CD4-positive, alpha-beta T cell treated with Interleukin-6 at 100 ng/mL for 8 hours (primary cell): Measurements from ENCODE around the gene ATP5MC2.
"Not testable (repeated sequence)": the region's sequence is repeated elsewhere in the genome, so short reads cannot be mapped to it uniquely, and the experiment has no call there.

Source experiments
- DNase-seq: peaks from one replicate; pipeline ENCODE4 v3.0.0-alpha.2; 2020; ENCODE audit warnings: mixed read lengths, low spot score

The ATP5MC2 gene

DNA sequence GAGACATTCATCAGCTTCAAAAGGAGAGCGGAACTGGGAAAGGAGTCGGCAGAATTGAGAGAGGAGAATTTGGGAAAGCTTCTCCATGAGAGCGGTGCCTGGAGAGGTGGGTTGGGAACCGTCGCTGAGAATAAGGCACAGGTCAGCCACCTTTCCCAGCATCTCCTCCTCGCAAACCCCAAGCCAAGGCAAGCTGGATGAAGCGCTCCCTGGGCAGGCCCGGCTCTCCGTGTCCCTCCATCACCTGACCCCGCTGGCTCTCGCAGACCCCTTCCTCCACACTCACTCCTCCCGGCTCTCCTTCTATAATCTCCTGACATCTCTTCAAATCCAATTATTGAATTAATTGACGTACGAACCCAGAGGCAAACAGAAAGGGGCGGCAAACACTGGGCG lies 18.9 kb upstream of the ATP5MC2 start:
- no peak for DNase-seq

DNA sequence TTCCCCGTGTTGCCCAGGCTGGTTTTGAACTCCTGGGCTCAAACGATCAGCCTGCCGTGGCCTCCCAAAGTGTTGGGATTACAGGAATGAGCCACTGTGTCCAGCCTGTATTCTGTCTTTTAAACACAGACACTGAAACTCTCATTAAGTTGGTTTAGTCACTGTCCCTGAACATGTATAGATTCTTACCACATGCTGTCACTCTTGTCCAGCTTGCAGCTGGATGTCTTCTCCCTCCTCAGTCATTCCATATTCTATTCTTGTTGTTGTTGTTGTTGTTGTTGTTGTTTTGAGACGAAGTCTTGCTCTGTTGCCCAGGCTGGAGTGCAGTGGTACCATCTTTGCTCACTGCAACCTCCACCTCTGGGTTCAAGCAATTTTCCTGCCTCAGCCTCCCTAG lies 12.3 kb upstream of the ATP5MC2 start:
- DNase-seq = no peak

DNA sequence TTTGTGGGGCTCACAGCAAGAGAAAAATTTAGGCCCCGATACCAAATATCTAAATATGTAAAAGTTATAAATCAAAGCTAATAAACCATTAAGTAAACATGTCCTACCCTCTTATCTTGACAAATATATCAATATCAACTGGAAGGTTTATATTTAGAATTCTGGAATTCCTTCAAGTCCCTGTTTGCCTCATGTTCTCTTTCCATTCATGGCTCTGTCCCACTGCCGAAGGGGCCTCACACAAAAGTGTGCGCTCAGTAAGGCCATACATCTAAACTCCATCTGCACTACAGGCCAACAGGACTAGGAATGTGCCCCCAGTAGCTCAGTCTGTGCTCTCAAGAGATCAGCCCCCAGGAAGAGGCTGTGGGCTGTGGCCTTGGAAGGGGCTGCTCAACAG lies 10.6 kb upstream of the ATP5MC2 start:
- DNase-seq = no peak

DNA sequence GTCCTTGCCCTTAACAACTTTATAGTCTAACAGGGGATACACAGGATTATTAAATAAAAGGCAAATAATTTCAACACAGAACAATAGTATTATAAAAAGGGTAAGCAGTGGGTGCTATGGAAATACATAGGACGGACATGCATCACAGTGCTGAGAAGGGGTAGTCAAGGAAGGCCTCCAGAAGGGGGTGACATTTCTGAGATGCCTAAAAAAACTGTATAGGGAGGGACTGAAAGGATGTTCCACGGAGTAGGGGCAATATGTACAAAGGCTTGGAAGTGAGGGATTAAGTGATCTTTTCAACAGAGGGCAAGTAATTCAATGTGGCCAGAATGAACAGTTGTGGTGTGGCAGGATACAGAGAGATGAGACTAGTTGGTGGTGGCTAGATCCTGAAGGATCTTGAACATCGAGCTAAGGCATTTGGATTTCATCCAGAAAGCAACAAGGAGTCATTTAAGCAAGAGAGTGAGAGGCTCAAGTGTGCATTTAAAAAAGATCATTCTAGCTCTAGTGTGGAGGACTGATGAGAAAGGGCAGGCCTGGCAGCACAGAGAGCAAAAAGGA lies 8.9 kb upstream of the ATP5MC2 start:
- no peak for DNase-seq

DNA sequence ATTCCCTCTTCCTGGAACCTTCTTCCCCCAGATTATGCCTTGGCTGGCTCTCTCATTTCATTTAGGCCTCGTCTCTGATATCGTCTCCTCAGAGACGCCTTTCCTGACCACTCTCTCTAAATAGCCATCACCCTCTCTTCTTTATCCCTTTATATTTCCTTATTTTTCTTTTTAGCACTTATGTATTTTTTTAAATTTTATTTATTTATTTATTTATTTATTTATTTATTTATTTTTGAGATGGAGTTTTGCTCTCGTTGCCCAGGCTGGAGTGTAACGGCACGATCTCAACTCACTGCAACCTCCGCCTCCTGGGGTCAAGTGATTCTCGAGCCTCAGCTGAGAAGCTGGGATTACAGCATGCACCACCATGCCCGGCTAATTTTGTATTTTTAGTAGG lies 8.1 kb upstream of the ATP5MC2 start:
- DNase-seq = no peak

DNA sequence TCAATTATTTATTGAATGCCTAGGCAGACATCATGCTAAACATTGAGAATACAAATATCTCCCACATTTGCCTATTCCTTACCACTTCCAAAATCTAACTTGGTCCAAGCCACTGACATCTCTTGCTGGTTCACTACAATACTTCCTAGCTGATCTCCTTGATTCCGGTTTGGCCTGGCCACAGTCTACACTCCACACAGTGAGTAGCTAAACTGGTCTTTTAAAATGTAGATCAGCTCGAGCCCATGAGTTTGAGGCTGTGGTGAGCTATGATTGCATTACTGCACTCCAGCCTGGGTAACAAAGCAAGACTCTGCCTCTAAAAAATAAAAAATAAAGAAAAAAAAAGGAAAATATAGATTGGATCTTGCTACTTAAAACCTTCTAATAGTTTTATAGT lies 7.6 kb upstream of the ATP5MC2 start:
- DNase-seq = no peak

DNA sequence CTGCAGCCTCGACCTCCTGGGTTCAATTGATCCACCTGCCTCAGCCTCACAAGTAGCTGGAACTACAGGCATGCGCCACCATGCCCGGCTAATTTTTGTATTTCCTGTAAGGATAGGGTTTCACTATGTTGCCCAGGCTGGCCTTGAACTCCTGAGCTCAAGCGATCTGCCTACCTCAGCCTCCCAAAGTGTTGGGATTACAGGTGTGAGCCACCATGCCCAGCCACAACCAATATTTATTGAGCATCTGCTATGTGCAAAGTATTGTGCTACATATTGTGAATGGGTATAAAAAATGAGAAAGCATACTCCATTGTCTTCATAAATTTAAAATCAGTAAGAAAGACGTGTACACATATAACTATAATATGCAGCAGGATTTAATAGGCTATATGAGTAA lies 4.2 kb upstream of the ATP5MC2 start:
- DNase-seq = not testable (repeated sequence)

DNA sequence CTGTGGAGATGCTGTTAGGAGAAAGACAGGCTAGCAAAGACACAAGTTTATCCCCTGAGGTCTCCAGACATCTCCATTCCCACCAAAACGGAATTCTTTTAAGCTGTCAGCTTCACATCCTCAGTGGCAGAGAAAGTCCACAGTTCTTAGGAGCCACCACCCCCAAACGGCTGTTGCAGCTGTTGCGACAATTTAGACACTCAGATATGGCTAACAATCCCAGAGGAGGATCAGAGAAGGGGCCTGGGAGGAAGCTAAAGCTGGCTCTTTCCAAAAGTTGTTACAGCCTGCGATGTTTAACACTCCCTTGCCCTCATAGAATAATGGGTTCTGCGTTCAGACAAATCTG lies 1.9 kb upstream of the ATP5MC2 start:
- DNase-seq = no peak

DNA sequence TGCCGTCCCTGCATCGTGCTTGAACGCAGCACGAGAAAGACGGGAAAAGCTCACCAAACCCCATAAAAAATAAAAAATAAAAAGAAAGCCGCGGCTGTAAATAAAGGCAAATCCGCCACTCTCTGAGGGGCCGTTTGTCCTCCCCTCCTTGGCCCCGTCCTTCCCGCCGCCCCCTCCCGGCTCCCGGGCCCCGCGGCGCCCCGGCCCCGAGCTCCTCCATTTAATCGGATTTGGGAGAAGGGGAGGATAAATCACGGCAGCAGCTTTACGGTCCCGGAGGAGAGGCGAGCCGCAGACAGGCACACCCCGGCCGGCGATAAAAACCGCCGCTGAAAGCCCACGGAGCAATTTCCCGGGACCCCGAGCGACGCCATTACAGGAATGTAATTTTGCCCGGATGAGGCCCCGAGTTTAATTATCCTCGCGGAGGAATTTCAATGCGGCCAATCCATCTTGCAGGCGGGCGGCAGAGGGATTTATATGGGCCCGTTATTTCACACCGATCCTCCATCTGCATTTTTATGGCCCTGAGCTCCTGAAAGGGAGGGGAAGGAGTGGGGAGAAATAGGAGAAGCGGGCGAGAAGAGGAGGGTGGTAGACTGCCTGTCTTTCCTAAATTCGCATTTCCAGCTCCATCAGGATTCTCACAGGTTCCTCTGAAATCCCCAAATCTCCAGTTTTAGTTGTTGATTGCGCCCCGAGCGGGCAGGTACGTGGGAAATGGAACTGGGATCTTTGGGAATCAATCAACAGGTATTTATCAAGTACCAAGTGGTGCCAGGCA lies 1.3 kb upstream of the ATP5MC2 start:
- no peak for DNase-seq

DNA sequence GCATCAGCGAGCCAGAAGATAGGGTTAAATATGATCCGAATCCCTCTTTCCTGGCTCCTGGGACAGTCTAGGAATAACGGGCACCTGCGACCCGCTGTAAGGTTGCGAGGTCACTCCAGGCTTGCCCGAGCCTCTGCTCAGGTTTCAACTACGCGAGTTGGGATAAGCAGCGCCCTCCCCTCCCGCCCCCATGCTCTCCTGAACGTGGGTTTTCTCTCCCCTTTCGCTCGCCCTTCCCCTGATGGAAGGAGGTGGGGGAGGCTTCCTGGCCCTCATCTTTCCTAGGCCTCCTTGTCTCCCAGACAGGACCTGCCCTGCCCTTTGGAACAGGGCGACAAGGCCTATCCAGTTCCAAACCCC lies 753 bp upstream of the ATP5MC2 start:
- DNase-seq = no peak

DNA sequence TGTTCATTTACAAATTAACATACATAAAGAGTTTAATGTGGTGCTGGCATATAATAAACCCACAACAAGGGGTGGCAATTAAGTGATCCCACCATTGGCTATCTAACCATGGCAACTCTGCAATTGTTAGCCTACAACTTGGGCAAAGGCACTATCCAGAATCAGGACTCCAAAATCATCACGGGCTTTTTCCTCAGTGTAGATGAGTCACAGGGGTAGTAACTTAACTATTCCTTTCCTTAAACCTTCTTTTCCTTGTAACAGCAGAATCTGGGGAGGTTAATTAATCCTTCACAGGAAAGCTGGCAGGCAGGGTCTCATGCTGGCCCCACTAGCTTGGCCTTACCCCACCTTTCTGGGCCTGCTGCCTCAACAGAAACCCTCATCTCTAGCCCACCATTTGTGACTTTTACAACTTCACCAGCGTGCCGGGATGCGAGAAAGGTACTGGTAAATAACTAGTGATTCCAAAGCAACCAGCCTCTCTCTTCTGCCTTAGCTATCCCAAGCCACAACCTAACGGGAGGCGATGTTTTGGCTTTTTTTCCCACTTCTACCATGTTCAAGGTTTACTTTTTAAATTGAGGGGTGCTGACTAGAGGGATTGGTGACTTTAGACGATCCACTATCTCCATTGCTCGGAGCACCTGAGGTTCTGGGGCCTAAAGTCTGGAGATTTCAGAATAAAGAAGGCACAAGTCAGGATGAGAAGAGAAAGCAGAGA lies 744 bp downstream of the ATP5MC2 start:
- DNase-seq = no peak

DNA sequence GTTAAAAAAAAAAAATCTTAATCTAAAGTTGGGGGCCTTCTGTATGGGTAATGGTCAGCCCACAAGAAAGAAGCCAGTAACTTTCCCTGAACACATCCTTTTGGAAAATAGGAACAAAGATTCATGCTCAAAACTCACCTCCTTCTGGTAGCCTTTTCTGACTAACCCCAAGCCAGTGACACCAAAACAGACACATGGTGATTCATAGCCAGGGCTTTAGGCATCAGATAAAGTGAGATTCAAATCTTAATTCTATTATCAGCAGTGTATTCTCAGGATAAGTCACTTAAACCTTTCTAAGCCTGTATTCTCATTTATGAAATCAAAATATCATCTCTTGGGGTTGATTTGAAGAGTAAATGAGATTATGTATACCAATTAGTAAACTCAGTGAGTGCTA lies 4.9 kb downstream of the ATP5MC2 start:
- no peak for DNase-seq

DNA sequence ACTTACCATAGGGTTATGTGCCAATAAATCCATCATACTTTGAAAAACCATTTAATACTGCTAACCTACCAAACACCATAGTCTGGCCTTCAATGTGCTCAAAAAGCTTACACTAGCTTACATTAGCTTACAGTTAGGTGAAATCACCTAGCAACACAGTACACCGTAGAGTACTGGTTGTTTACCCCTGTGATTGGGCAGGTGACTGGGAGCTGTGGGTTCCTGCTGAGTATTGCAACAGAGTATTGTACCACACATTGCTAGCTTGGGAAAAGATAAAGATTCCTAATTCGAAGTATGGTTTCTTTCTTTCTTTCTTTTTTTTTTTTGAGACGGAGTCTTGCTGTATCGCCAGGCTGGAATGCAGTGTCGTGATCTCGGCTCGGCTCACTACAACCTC lies 5.6 kb downstream of the ATP5MC2 start:
- no peak for DNase-seq

DNA sequence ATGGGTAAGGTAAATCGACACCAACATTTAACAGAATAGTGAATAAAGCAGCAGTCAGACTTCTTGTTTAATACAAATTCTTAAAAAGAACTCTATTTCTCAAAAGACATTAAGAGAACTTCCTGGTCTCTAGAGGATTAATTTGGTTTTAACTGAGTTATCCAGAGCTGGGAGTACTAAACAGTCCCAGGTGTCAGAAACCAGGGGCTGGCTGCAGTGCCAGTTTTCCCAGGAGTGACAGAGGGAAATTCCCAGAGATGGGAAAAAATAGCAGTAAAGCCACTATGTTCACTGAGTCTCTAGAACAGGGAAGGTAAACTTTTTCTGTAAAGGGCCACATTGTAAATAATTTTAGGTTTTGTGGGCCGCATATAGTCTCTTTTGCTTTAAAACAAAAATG lies 8.8 kb downstream of the ATP5MC2 start:
- no peak for DNase-seq

DNA sequence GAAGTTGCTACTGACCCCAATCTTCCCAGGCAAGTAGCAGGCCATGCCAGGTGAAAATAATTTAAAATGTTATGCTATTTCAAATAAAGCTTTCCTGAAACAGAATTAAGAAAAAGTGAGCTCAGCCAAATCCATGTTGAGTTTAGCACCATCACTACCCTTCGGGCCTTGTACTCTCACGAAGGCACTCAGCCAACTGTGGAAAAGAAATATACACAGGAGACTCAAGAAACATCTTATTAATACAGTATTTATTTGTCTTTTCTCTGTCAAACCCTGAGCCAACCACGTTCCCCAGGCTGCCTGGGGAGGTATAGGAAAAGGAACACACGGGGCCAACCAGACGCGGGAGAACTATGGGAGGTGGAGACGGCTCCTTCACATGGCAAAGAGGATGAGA lies 10.9 kb downstream of the ATP5MC2 start:
- DNase-seq = no peak

DNA sequence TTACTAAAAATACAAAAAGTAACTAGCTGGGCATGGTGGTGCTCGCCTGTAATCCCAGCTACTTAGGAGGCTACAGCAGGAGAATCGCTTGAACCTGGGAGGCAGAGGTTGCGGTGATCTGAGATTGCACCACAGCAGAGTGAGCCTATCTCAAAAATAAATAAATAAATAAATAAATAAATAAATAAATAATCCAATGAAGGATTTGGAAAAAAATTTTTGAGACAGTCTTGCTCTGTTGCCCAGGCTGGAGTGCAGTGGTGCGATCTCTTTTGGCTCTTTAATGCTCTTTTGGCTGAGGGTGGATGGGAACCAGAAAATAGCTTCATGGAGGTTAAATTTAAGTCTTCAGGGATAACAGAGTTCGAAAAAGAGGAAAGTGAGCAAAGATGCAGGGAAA lies 11.7 kb downstream of the ATP5MC2 start:
- no peak for DNase-seq

DNA sequence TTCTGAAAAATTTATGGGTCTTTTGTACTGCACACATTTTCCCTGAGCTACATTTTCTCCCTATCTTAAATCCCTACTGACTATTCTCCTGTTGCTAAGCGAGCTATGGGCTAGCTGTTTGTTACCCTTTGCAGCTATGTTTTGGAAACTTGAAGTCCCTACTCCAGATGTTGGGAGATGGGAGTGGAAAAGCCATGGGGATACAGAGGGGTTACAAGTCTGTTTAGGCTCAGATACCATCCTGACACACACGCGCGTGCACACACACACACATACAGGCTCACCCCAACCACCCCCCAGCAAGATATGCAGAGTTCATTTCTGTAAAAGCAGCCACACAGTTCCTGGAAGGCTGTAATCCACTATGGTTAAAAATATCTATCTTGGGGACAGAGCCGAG lies 15.8 kb downstream of the ATP5MC2 start:
- DNase-seq = no peak

DNA sequence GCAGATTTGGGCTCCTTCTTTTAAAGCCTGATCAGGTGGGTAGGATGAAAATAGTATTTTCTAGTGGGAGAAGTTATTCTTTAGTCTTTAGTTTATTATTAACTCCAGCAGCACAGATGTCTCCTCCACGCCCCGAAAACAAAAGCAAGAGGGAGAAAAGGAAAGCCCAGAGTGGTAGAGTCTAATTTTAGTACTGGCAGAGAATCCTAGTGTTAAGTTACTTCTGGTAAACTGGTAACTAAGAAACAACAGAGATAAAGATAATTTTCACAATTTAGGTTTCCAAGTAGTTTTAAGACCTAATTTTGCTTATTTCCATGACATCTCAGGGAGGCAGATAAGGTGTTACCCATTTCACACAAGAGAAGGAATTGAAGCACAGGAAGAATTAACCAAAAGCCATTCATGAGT lies 16.3 kb downstream of the ATP5MC2 start:
- DNase-seq = no peak

DNA sequence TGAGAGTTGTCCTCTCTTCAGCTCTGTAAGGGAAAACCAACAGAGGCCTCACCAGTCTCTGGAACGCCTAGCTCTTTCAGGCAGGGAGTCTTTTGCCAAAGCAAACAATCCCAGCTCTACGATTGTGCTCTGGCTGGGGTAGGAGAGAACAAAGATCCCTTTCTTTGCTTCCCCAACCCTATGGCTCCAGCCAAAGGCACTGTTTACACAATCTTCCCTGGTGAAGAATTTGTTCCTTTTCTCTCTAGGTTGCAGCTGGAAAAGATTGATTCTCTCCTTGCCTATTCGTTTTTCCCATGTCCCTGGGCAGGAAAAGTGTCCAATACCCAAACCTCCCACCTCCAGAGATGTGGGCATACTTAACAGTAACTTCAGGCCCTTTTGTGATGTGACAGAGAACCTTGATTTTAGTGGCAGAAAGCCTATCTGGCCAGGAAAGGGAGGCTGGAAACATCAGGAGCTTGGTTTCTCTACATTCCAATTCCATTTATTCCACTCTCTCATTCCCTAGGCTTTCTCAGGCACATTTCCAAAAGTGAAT lies 16.8 kb downstream of the ATP5MC2 start:
- DNase-seq = no peak

DNA sequence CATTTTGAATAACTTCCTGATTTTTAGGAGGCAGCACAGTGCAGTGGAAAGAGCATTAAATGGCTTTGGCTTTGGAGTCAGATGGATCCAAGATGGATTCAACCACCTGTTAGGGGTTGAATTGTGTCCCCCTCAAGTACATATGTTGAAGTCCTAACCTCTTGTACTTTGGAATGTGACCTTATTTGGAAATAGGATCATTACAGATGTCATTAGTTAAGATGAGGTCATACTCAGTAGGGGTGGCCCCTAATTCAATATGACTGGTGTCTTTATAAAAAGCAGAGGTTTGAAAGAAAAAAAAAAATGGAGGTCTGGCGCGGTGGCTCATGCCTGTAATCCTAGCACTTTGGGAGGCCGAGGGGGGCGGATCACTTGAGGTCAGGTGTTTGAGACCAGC lies 18.8 kb downstream of the ATP5MC2 start:
- DNase-seq = no peak

DNA sequence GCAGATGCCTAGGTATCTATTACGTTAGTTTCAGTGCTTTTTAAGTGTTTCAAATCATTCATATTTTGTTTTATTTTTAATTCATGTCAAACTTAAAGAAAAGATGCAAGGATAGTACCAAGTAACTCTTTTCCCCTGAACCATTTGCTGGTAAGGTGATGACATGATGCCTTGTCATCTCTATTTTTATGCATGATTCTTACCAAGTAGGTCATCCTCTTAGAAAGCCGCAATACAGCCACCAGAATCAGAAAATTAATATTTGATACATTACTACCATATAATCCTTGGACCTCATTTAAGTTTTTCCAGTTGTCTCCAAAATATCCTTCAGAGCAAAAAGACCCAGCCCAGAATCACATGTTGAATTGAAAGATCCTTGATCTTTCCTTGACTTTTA lies 22.3 kb downstream of the ATP5MC2 start:
- no peak for DNase-seq

DNA sequence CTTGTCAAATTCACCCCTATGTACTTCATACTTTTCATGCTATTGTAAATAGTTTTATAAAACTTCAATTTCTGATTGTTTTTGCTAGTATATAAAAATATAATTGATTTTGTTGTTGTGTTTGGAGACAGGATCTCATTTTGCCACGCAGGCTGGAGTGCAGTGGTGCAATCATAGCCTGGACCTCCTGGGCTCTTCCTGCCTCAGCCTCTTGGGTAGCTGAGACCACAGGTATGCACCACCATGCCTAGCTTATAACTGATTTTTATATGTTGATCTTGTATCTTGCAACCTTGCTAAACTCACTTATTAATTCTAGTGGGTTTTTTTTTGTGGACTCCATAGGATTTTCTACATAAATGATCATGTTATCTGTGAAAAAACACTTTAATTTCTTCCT lies 23.5 kb downstream of the ATP5MC2 start:
- DNase-seq = no peak

DNA sequence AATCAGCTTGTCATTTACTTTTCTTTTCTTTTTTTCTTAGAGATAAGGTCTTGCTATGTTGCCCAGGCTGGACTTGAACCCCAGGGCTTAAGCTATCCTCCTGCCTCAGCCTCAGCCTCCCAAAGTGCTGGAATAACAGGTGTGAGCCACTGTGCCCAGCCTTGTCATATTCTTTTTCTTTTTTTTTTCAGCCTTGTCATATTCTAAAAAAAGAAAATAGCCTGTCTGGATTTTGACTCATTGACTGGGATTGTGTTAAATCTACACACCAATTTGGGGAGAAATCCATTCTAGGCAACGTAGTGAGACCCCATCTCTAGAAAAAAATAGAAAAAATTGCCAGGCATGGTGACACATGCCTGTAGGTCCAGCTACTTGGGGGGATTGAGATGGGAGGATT lies 24.1 kb downstream of the ATP5MC2 start:
- DNase-seq = no peak
